Heart left ventricle (tissue), 13 donors: Measurements from ENCODE around the gene CYP2A6.
"Not testable (repeated sequence)": the region's sequence is repeated elsewhere in the genome, so short reads cannot be mapped to it uniquely, and the experiment has no call there.

ENCODE experiments used
- POLR2A ChIP-seq, 2 donors: fragments of 450-650 bp; IDR thresholded peaks; one replicate each; pipeline ENCODE4 v1.6.1; 2017; ENCODE audit warnings: antibody characterized with exemption in 2 of 2, mild to moderate bottlenecking in 2 of 2, moderate library complexity in 2 of 2
- TF ChIP-seq, protein P1 (sequence below), 12 donors: fragments of 200-600 bp; sonication (generic) in 4 of 12; IDR thresholded peaks; one replicate each; pipeline versions ENCODE4 v1.5.0 to v1.8.0; 2018 to 2022; ENCODE audit warnings: antibody characterized with exemption in 12 of 12, mild to moderate bottlenecking in 5 of 12
- donor health status: ischemic (EF 13 %, LVEDD 7.1; RV severe dilation, severe dysfunction).
- donor health status: DM: no; HTN: yes; CAD: no.
- donor health status: DM: no; HTN: no; CAD: no.
- donor health status: ischemic (EF 25% LVEDD 6.9; RV normal size, moderate dysfunction).
- donor health status: ischemic (EF 25% LVEDD 5.7; RV mildly dilated, moderate dysfunction).
- donor health status: ischemic (EF 35%, LVEDD 5.7; RV mildly dilated, moderate dysfunction).
- donor health status: nonischemic (EF 11% LVEDD 7.7; RV severe dilation, severe dysfunction).
- donor health status: DM: yes; HTN: yes; CAD: no.
- donor health status: PGD.
- donor health status: ischemic (EF 29% LVEDD 5.4; RV normal size, mild dysfunction).
- donor health status: nonischemic (EF 23%, LVEDD 6.1; RV moderate dilation, normal function).

DNA sequence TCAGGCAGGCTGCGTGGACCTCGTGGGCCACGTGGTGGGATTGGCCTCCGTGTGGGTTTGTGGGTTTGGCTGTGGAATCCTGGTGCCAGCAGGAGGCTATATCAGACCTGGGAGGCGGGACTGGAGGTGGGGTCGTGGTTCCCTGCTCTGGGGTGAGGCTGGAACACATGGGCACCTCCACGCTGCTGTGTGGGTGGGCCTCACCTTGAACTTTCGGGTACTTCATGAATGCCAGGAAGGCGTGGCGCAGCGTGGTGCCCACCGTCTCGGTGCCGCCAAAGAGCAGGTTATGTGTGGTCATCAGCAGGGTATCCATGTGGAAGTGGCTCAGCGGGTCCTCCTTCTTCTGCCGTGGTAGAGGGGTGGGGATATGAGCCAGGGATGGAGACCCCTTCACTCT is 25.3 kb downstream of the CYP2A6 start:
- TF ChIP-seq, protein P1, sequence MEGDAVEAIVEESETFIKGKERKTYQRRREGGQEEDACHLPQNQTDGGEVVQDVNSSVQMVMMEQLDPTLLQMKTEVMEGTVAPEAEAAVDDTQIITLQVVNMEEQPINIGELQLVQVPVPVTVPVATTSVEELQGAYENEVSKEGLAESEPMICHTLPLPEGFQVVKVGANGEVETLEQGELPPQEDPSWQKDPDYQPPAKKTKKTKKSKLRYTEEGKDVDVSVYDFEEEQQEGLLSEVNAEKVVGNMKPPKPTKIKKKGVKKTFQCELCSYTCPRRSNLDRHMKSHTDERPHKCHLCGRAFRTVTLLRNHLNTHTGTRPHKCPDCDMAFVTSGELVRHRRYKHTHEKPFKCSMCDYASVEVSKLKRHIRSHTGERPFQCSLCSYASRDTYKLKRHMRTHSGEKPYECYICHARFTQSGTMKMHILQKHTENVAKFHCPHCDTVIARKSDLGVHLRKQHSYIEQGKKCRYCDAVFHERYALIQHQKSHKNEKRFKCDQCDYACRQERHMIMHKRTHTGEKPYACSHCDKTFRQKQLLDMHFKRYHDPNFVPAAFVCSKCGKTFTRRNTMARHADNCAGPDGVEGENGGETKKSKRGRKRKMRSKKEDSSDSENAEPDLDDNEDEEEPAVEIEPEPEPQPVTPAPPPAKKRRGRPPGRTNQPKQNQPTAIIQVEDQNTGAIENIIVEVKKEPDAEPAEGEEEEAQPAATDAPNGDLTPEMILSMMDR (IDR thresholded peaks at IDR 0.05): not testable (repeated sequence)
- not testable (repeated sequence) for TF ChIP-seq POLR2A (IDR thresholded peaks at IDR 0.05)
